IPS-18a (cell line): Measurements from ENCODE around the gene FOXI2.
A peak's percentile ranks its signal among the peaks of the same experiment; 100 is the strongest.

Experiments used
- H3K27ac ChIP-seq: one replicate; pipeline ENCODE4 v1.5.1; 2013; ENCODE audit warnings: low read length
- H3K27me3 ChIP-seq: one replicate; pipeline ENCODE4 v1.6.1; 2013; ENCODE audit warnings: mild to moderate bottlenecking, low read length; ENCODE audit not compliant: control insufficient read depth, insufficient read depth
- H3K36me3 ChIP-seq: one replicate; pipeline ENCODE4 v1.6.1; 2013; ENCODE audit warnings: low read depth, low read length; ENCODE audit not compliant: control insufficient read depth
- H3K4me1 ChIP-seq: one replicate; pipeline ENCODE4 v1.6.1; 2013; ENCODE audit warnings: low read depth, low read length; ENCODE audit not compliant: control insufficient read depth
- H3K4me3 ChIP-seq: one replicate; pipeline ENCODE4 v1.5.1; 2013; ENCODE audit warnings: low read length
- H3K9ac ChIP-seq: one replicate; pipeline ENCODE4 v1.6.1; 2013; ENCODE audit warnings: mild to moderate bottlenecking, low read length, moderate library complexity
- H3K9me3 ChIP-seq: one replicate; pipeline ENCODE4 v1.6.1; 2013; ENCODE audit warnings: low read depth, low read length; ENCODE audit not compliant: control insufficient read depth

The FOXI2 gene

GRCh38 chr10:127720903-127721302 lies 16.1 kb upstream of the FOXI2 start:
- H3K27me3 ChIP-seq = no peaks in the 10 kb centered on the region
- no peak overlapping the region for H3K27ac ChIP-seq
- no peaks in the 10 kb centered on the region for H3K4me1 ChIP-seq
- no peaks in the 10 kb centered on the region for H3K36me3 ChIP-seq
- H3K9ac ChIP-seq = no peak overlapping the region
- no peak overlapping the region for H3K4me3 ChIP-seq
- no peaks in the 10 kb centered on the region for H3K9me3 ChIP-seq

DNA sequence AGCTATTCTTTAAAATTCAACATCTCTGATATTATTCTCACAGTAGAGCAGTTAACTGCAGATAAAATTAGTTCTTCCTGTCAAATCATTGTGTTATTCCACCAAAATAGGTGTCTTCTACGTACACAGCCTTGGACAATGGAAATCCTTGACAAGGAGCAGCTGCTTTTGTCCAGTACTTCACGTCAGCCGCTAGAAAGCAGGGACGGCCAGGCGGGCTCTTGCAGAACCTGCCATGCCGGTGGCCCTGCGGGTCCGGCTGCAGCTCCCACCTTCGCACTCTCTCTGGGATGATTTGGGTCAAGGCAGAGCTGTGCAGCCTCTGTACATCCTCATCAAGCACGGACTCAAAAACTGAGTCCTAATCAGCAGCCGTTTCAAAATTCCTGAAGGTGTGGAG lies 2.2 kb upstream of the FOXI2 start:
- Histone ChIP-seq H3K27me3 (peaks cover 76% of the 10 kb centered on the region), H3K4me3 (peak overlapping the region; percentile 54), H3K27ac (no peak overlapping the region), H3K4me1 (peaks cover 17% of the 10 kb centered on the region), H3K9ac (no peak overlapping the region), H3K36me3 (no peaks in the 10 kb centered on the region), H3K9me3 (no peaks in the 10 kb centered on the region)

DNA sequence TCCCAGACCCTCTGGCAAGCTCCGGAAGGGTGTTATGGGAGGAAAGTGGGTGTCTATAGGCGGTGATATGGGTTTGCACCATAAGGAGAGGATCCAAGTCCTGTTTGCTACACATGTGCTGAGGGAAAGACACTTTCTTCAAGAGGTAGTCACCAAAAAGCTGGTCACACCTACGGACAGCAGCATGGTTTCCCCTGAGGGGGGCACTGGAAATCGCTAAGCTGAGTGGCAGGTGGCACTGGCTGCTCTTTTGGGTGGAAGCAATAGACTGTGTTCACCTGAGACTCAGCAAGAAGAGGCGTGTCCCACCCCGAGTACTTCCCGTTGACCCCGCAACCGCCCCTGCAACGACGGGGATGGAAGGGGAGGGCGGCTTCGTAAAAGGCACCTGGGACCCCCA lies 1.8 kb upstream of the FOXI2 start:
- H3K4me1 ChIP-seq = peaks cover 17% of the 10 kb centered on the region
- peak overlapping the region; percentile 54 for H3K4me3 ChIP-seq
- H3K9me3 ChIP-seq = no peaks in the 10 kb centered on the region
- H3K27me3 ChIP-seq = peaks cover 80% of the 10 kb centered on the region
- no peaks in the 10 kb centered on the region for H3K36me3 ChIP-seq
- H3K27ac ChIP-seq = no peak overlapping the region
- no peak overlapping the region for H3K9ac ChIP-seq

DNA sequence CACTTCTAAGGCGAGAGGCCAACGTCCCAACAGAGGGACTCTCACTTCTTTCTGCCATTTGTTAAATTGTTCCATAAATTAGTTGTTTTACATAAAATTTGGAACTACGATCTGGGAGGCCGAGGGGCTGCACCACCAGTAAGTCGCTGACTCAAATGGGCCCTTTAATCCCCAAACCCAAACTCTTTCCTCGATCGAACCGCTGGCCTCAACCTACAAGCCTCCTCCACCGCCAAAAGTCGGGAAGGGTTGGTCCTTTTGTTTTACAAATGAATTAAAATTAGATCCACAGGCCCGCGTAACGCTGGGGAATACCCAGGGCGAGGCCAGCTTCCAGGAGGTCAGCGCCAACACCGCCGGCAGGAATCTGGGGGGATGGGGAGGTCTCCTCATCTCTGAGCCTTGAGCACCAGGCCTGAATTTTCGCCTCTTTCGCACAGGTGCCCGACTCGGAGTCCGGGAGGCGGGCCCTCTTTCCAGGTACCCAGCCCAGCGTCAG lies 1.2 kb upstream of the FOXI2 start:
- no peak overlapping the region for H3K27ac ChIP-seq
- no peaks in the 10 kb centered on the region for H3K9me3 ChIP-seq
- H3K4me1 ChIP-seq = peaks cover 17% of the 10 kb centered on the region
- H3K9ac ChIP-seq = no peak overlapping the region
- peaks cover 85% of the 10 kb centered on the region for H3K27me3 ChIP-seq
- H3K36me3 ChIP-seq = no peaks in the 10 kb centered on the region
- H3K4me3 ChIP-seq = peak overlapping the region; percentile 54

- peak overlapping the region; percentile 39 for H3K9ac ChIP-seq
These were observed 617 bp upstream of the FOXI2 start for GRCh38 chr10:127736222-127736914.

DNA sequence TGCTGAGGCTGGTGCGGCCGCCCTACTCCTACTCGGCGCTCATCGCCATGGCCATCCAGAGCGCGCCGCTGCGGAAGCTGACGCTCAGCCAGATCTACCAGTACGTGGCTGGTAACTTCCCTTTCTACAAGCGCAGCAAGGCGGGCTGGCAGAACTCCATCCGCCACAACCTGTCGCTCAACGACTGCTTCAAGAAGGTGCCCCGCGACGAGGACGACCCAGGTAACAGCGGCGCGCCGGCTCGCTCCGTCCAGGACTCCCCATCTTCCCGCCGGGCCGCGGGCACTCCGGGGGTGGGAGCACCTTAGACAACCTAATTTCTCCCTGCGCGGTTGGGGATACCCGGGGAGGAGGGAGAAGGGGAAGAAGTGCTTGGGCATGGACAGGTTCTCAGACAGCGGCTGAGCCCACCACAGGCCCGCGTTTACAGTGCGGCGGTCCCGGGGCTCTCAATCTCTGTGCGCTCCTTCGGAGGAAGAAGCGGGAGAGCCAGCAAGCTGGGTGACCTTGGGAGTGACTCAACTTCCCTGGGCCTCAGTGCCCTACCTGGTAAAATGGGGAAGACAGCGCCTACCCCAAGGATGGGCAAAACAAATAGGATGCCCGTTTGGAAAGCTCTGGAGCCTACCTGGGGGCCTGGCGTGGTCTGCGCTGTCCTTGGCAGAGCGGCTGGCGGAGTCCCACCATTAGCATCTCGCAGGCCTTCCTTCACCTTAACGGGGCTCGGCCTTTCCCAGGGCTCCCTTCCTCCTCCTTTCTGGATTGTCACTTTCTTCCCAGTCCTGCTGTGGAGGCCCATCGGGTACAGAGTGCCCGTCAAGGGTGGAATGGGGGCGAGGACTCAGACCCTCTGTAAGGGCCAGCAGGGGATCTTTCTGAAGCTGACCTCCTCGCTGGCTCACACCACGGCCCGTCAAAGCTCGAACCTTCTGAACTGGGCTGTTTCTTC lies 852 bp downstream of the FOXI2 start:
- Histone ChIP-seq H3K9me3 (no peaks in the 10 kb centered on the region), H3K27ac (no peak overlapping the region), H3K4me3 (peak overlapping the region; percentile 54), H3K4me1 (peaks cover 17% of the 10 kb centered on the region), H3K27me3 (peaks cover 84% of the 10 kb centered on the region), H3K36me3 (no peaks in the 10 kb centered on the region), H3K9ac (no peak overlapping the region)

More at GRCh38 chr10:127736222-127736914, 617 bp upstream of the FOXI2 start:
- H3K9me3 ChIP-seq = no peaks in the 10 kb centered on the region
- peak overlapping the region; percentile 54 for H3K4me3 ChIP-seq
- H3K27me3 ChIP-seq = peaks cover 90% of the 10 kb centered on the region
- H3K4me1 ChIP-seq = peaks cover 17% of the 10 kb centered on the region
- no peaks in the 10 kb centered on the region for H3K36me3 ChIP-seq
- no peak overlapping the region for H3K27ac ChIP-seq

DNA sequence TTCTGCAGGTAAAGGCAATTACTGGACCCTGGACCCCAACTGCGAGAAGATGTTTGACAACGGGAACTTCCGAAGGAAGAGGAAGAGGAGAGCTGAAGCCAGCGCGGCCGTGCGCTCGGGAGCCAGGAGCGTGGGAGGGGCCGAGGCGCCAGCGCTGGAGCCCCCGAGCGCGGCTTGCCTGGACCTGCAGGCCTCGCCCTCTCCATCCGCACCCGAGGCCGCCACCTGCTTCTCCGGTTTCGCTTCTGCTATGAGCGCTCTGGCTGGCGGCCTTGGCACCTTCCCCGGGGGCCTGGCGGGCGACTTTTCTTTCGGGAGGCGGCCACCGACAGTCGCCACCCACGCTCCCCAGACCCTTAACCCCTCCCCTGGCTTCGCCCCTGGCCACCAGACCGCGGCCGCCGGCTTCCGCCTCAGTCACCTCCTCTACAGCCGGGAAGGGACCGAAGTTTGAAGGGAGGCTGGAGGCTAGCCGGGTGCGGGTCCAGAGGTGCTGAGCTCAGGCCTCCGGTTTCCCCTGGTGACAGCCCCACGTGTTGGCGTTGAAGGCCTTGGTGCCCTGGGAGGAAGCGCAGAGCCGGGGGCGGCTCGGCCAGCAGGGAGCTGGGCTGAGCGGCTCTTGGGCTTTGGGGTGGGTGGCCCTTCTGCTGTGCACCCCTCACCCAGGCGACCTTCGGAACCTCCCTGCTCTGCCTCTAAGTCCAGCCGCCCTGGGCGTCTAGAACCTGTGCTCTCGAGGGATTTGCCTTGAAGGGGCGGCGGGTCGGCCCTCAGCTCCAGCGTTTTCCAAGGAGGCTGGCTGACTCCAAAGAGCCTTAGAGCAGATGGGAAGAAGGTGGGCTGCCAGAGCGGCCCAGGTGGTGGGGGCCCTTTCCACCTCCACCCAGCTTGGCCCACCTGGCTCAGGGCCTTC lies 1.8 kb downstream of the FOXI2 start:
- no peaks in the 10 kb centered on the region for H3K9me3 ChIP-seq
- H3K36me3 ChIP-seq = no peaks in the 10 kb centered on the region
- H3K27ac ChIP-seq = no peak overlapping the region
- no peak overlapping the region for H3K9ac ChIP-seq
- peaks cover 74% of the 10 kb centered on the region for H3K27me3 ChIP-seq
- H3K4me3 ChIP-seq = peak overlapping the region; percentile 54
- peaks cover 17% of the 10 kb centered on the region for H3K4me1 ChIP-seq

- H3K9me3 ChIP-seq = no peaks in the 10 kb centered on the region
- H3K27ac ChIP-seq = no peak overlapping the region
- H3K27me3 ChIP-seq = peaks cover 63% of the 10 kb centered on the region
- H3K36me3 ChIP-seq = no peaks in the 10 kb centered on the region
- peaks cover 6% of the 10 kb centered on the region for H3K4me1 ChIP-seq
- H3K9ac ChIP-seq = no peak overlapping the region
- H3K4me3 ChIP-seq = no peak overlapping the region
These were observed 2.9 kb downstream of the FOXI2 start for GRCh38 chr10:127739908-127740307.

- H3K4me3 ChIP-seq = no peak overlapping the region
- H3K4me1 ChIP-seq = no peaks in the 10 kb centered on the region
- no peak overlapping the region for H3K27ac ChIP-seq
- peaks cover 56% of the 10 kb centered on the region for H3K27me3 ChIP-seq
- H3K9me3 ChIP-seq = no peaks in the 10 kb centered on the region
- H3K9ac ChIP-seq = no peak overlapping the region
- no peaks in the 10 kb centered on the region for H3K36me3 ChIP-seq
These were observed 3.6 kb downstream of the FOXI2 start for GRCh38 chr10:127740596-127740995.

DNA sequence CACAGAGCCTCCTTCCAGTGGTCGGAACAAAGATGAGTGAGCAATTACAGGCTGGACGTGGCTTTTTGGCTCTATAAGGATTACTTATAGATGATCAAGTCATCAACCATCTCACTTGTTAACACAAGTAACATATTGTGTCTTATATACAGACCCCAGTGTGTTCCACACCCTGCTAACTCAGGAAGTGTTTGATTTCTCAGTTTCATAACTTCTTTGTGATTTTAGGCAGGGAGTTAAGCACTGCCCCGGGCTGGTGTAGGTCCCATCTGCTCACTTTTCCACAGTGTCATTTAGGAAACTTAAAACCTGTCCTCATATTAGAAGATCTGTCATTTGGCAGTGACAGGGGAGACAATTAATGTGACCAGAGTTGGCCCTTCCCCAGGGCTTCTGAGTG lies 6.2 kb downstream of the FOXI2 start:
- H3K4me3 ChIP-seq = no peak overlapping the region
- no peaks in the 10 kb centered on the region for H3K36me3 ChIP-seq
- no peaks in the 10 kb centered on the region for H3K9me3 ChIP-seq
- no peak overlapping the region for H3K9ac ChIP-seq
- H3K27me3 ChIP-seq = peaks cover 30% of the 10 kb centered on the region
- no peak overlapping the region for H3K27ac ChIP-seq
- no peaks in the 10 kb centered on the region for H3K4me1 ChIP-seq

DNA sequence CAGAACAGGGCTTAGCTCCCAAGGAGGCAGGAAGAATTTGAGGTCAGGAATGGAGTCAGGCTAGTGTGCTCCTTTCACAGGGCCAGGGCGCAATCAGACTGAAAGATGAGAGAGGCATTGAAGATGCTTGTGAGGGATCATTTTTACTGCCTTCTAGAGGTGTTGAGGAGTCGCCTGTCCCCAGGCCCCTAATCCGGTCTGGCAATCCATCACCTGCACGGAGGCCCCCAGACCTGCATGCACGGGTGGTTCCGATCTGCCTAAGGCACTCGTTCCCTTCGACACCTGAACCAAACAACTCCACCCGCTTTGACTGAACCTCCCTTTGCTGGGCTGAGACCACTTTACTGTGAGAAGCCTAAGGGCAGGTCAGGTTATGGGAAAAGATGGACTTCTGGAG lies 8.0 kb downstream of the FOXI2 start:
- no peak overlapping the region for H3K4me3 ChIP-seq
- no peak overlapping the region for H3K27ac ChIP-seq
- peaks cover 12% of the 10 kb centered on the region for H3K27me3 ChIP-seq
- H3K36me3 ChIP-seq = no peaks in the 10 kb centered on the region
- H3K4me1 ChIP-seq = no peaks in the 10 kb centered on the region
- no peaks in the 10 kb centered on the region for H3K9me3 ChIP-seq
- H3K9ac ChIP-seq = no peak overlapping the region
